HG02852 (cell line): Measurements from ENCODE around the gene DQX1.
"Not testable (repeated sequence)": the region's sequence is repeated elsewhere in the genome, so short reads cannot be mapped to it uniquely, and the experiment has no call there.

Experiments
- ATAC-seq: cut with Tn5 transposase; IDR thresholded peaks from one replicate; pipeline ENCODE4 v1.9.1; 2021; ENCODE audit warnings: mild to moderate bottlenecking, moderate library complexity; ENCODE audit not compliant: unreplicated experiment

DQX1 gene

GRCh38 chr2:74470742-74471141, 55.3 kb downstream of the DQX1 start:
- ATAC-seq, result not testable (repeated sequence)
